ENCODE measurements around the gene PSMC1.
"Not testable (repeated sequence)": the region's sequence is repeated elsewhere in the genome, so short reads cannot be mapped to it uniquely, and the experiment has no call there.

Gene PSMC1

GRCh38 chr14:90256354-90257131, at the start of gene PSMC1:
PSMC1 (plus strand) TSS chr14:90256553; CDS start chr14:90256598, 45 bp downstream.
- DNase-seq (ENCODE audit: low read depth): peak; percentile 83

- no peak for DNase-seq (ENCODE audit: low read depth)
Measured at GRCh38 chr14:90213099-90213748, 43.1 kb upstream of the PSMC1 start.

DNA sequence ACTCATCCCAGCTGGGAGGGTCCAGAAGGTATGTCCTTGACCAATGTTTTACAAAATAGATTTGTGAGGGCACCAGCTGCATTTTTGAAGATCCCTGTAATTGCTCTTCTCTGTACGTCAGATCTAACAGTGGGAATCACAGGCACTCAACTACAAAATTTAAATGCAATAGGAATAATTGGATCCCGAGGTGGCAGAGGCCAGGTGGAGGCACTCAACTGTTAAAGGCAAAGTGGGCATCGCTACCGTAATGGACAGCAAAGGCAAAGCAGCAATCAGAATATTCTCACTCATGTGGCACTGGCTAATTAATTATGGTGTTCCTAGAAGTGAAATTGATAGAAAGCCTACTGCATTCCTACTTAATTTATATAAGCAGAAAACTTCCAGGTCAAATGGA, 27.9 kb upstream of the PSMC1 start:
- no peak for DNase-seq (ENCODE audit: low read depth)

- DNase-seq (ENCODE audit: low read depth): not testable (repeated sequence)
Measured at GRCh38 chr14:90229942-90230341, 26.4 kb upstream of the PSMC1 start.

DNA sequence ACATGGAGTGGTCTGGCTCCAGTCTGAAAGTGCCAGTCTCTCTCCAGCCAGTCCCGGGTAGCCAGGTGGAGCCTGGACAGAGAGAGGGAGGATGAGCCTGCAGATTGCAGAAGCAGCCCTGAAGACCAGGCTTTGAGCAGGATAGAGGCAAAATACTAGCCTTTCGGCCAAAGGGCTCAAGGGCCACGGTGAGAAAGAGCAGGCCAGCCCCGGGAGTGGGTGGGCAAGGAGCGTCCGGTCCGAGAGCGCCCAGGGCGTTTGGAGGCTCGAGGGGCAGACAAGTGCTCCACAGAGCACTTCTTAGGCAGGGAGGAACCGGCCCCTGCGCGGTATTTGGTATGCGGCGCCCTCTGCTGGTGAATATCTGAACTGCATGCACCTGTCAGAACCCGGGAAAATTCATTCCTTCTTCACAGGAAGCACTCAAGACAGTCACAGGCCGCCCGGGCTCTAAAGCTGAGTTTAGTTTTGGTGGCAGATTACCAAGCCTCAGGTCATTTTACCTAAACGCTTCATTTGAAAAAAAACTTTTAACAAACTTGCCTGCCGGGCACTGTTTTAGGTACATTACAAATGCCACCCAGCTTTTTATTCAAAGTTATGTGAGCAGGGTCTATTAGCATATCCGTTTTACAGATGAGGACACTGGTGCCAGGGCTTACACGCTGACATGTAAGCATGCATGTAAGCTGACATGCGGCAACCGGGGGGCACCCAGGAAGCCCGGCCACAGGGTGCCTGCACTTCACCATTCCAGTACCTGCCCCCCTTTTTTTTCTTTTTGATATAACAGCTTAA, 21.0 kb upstream of the PSMC1 start:
- peak; percentile 39 for DNase-seq (ENCODE audit: low read depth)

- no peak for DNase-seq (ENCODE audit: low read depth)
Measured at GRCh38 chr14:90239139-90239538, 17.2 kb upstream of the PSMC1 start.

DNA sequence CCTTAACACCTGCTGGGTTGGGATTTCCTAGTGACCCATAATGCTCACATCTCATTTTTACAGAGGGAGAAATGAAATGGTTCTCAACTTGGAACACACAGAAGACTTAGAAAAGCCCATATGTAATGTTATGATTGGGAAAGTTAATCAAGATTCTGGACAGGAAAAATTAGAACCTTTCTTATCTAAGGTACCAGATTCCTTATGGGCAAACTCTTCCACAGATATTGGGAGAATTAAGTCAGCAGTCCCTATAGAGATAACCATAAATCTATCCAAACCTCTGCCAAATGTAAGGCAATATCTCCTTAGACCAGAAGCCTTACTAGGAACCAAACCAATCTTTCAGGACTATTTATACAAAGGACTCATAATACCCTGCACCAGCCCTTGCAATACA, 13.9 kb upstream of the PSMC1 start:
- DNase-seq (ENCODE audit: low read depth): no peak

GRCh38 chr14:90246936-90247335, 9.4 kb upstream of the PSMC1 start:
- no peak for DNase-seq (ENCODE audit: low read depth)

DNA sequence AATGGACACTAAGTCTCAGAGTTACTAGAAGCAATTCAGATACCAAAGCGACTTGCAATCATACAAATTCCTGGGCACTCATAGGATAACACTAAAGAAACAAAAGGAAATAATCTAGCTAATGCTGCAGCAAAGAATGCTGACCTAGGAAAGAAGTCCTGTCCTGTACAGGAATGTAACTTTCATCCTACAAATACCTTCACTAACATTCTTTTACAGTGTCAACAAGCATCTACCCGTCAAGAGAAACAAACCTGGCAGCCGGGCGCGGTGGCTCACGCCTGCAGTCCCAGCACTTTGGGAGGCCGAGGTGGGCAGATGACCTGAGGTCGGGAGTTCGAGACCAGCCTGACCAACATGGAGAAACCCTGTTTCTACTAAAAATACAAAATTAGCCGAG, 8.9 kb upstream of the PSMC1 start:
- DNase-seq (ENCODE audit: low read depth): not testable (repeated sequence)

- DNase-seq (ENCODE audit: low read depth): no peak
Measured at GRCh38 chr14:90248594-90248993, 7.8 kb upstream of the PSMC1 start.

- no peak for DNase-seq (ENCODE audit: low read depth)
Measured at GRCh38 chr14:90253826-90254225, 2.5 kb upstream of the PSMC1 start.

DNA sequence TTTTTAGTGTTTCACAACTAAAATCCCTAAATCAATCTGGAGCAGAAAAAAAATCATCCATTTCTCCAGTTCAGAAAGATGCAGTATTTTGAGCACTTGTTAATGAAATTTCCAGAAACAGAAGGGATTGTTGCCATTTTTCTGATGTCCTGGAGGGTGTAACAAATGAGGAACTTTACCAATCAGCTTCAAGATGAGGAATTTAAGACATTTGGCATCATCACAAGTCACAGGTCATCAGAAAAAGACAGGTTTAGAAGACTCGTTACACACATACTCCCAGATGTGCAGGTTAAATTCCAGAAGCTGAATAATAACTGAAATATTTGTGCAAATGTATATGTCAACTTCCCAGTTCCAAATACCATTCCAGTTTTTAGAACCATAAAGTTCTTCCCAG, 482 bp upstream of the PSMC1 start:
- DNase-seq (ENCODE audit: low read depth): no peak

GRCh38 chr14:90263748-90264449, 7.5 kb downstream of the PSMC1 start:
- DNase-seq (ENCODE audit: low read depth): no peak

DNA sequence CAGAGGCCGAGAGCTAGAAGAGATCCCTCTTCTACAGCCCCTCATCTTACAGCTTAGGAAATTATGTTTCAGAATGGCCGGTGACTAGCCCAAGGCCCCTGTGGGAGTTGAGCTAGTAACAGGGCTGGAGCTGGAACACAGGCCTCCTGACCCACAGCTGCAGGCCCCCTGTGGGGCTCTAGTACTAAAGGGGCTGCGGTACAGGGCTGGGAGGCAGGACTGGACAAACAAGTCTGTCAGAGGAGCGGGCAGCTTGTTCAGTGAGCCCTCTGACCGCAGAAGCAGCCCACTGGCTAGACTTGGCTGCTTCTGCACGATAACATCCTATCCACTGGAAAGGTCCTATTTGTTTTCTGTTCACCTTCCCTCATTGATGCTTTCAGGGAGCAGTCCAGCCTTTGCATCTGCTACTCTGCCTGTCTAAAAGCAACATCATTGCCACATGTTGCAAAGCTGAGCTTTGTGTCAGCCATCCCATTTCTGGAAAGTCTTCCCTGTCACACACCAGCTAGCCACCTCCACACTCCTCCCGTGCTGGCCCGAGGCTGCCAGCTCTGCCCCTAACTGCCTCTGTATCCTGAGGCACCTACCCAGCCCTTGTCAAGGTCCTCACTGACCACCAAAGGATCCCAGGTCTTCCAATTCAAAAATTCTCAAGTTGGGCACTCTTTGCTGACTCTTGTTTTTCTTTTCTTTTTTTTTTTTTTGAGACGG, 10.2 kb downstream of the PSMC1 start:
- DNase-seq (ENCODE audit: low read depth): no peak

- DNase-seq (ENCODE audit: low read depth): no peak
Measured at GRCh38 chr14:90268420-90268819, 12.1 kb downstream of the PSMC1 start.

DNA sequence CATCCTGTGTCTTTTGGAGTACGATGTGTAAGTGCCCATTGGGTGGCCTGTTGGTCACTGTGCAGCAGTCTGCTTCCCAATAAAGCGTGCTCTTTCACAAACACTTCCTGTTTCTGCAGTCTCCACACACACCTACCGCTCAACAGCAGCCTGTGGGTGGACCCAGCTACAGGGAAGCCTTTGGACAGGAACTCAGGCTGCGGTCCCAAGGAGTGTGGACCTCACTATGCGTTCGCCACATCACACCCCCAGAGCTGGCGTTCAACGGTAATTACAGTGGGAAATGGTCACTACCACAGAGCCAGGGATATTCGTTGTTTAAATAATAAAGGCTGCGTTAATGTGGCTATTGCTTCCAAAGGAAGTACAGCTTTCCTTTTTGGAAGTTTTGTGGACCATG, 16.2 kb downstream of the PSMC1 start:
- no peak for DNase-seq (ENCODE audit: low read depth)

GRCh38 chr14:90273532-90273931, 17.2 kb downstream of the PSMC1 start:
- DNase-seq (ENCODE audit: low read depth): no peak

- DNase-seq (ENCODE audit: low read depth): no peak
Measured at GRCh38 chr14:90274019-90274418, 17.7 kb downstream of the PSMC1 start.

- DNase-seq (ENCODE audit: low read depth): no peak
Measured at GRCh38 chr14:90274808-90275457, 18.6 kb downstream of the PSMC1 start.

DNA sequence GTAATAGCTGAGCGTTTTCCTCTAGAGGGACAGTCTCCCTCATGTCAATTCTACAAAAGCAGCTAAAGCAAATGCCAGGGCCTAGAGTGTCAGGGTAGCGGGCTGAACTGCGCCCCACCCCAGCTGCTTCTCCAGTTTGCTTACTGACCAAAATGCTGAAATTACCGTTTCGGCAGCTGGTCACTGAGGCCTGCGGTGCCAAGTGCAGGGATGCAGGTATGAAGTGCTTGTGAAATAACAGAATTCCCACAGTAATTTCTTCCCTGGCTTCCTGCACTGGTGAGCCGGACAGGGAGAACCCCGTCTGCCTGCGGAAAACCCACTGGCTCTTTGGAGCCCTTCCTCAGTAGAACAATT, 19.1 kb downstream of the PSMC1 start:
- no peak for DNase-seq (ENCODE audit: low read depth)

- no peak for DNase-seq (ENCODE audit: low read depth)
Measured at GRCh38 chr14:90275820-90276219, 19.5 kb downstream of the PSMC1 start.

All from CMK (cell line).